SKM-1 (cell line): Measurements from ENCODE around the gene RITA1.
"Not testable (repeated sequence)": the region's sequence is repeated elsewhere in the genome, so short reads cannot be mapped to it uniquely, and the experiment has no call there.

Experiments
- DNase-seq: peaks from one replicate; lab custom pipeline; 2025; ENCODE audit not compliant: unreplicated experiment; lab: John Stamatoyannopoulos, UW

Gene RITA1

GRCh38 chr12:113185180-113186032 is at the start of gene RITA1, which contains the start of gene DDX54:
Gene RITA1, plus strand, starts transcription at chr12:113185721. Its CDS starts 1,026 bp downstream, at chr12:113186747.
Gene DDX54, minus strand, starts transcription at chr12:113185478. Its CDS starts 27 bp downstream, at chr12:113185451.
- peak; percentile 13 for DNase-seq

GRCh38 chr12:113136128-113136989 is 49.2 kb upstream of the RITA1 start:
- no peak for DNase-seq

- DNase-seq = no peak
These were observed 48.5 kb upstream of the RITA1 start for GRCh38 chr12:113136990-113137511.

GRCh38 chr12:113137861-113138783 is 47.4 kb upstream of the RITA1 start:
- no peak for DNase-seq

GRCh38 chr12:113138826-113139225 is 46.7 kb upstream of the RITA1 start:
- no peak for DNase-seq

GRCh38 chr12:113140706-113141105 is 44.8 kb upstream of the RITA1 start:
- no peak for DNase-seq

GRCh38 chr12:113141716-113142115 is 43.8 kb upstream of the RITA1 start:
- not testable (repeated sequence) for DNase-seq

GRCh38 chr12:113142173-113142885 is 43.2 kb upstream of the RITA1 start:
- peak; percentile 38 for DNase-seq

GRCh38 chr12:113142886-113143332 is 42.6 kb upstream of the RITA1 start:
- DNase-seq = no peak

- DNase-seq = no peak
These were observed 41.6 kb upstream of the RITA1 start for GRCh38 chr12:113143959-113144358.

- DNase-seq = no peak
These were observed 40.7 kb upstream of the RITA1 start for GRCh38 chr12:113144806-113145205.

GRCh38 chr12:113145720-113146551 is 39.6 kb upstream of the RITA1 start:
- DNase-seq = no peak

GRCh38 chr12:113146999-113147398 is 38.5 kb upstream of the RITA1 start:
- no peak for DNase-seq

GRCh38 chr12:113149361-113150150 is 36.0 kb upstream of the RITA1 start, which contains the start of gene CFAP73:
Gene CFAP73, plus strand, starts transcription at chr12:113149724. Its CDS starts 134 bp downstream, at chr12:113149858.
- no peak for DNase-seq

GRCh38 chr12:113151655-113152054 is 33.9 kb upstream of the RITA1 start:
- DNase-seq = no peak

- DNase-seq = no peak
These were observed 33.2 kb upstream of the RITA1 start for GRCh38 chr12:113152196-113152834.
